Neural progenitor cell (in vitro differentiated cells): ENCODE data around the gene GPR65. TPM values are rescaled to one million over a fixed set of nuclear protein-coding genes. Genes with fewer than 3 reads are reported as not detected.

Experiments used
- DNase-seq: peaks from one replicate; pipeline ENCODE4 v3.0.0-alpha.2; 2016; ENCODE audit warnings: low spot score
- H2AFZ ChIP-seq: fragments of 200-600 bp; sonication (generic); replicated peaks from 2 replicates; pipeline ENCODE4 v1.6.1; 2016; ENCODE audit warnings: antibody characterized with exemption
- H3F3A ChIP-seq: fragments of 200-600 bp; sonication (generic); 2 replicates; pipeline ENCODE4 v1.6.1; 2016; ENCODE audit warnings: antibody characterized with exemption, low read depth
- H3K27ac ChIP-seq: fragments of 200-600 bp; sonication (generic); 2 replicates; pipeline ENCODE4 v1.5.1; 2016; ENCODE audit warnings: mild to moderate bottlenecking
- H3K27me3 ChIP-seq: fragments of 200-600 bp; sonication (generic); 2 replicates; pipeline ENCODE4 v1.6.1; 2016; ENCODE audit warnings: mild to moderate bottlenecking, moderate library complexity
- H3K36me3 ChIP-seq: fragments of 200-600 bp; sonication (generic); 2 replicates; pipeline ENCODE4 v1.5.1; 2016
- H3K4me1 ChIP-seq: fragments of 200-600 bp; sonication (generic); 2 replicates; pipeline ENCODE4 v1.6.1; 2016; ENCODE audit warnings: mixed run types
- H3K4me2 ChIP-seq: fragments of 200-600 bp; sonication (generic); 2 replicates; pipeline ENCODE4 v1.6.1; 2016
- H3K4me3 ChIP-seq: fragments of 200-600 bp; sonication (generic); 2 replicates; pipeline ENCODE4 v1.5.1; 2016
- H3K79me2 ChIP-seq: fragments of 200-600 bp; sonication (generic); 2 replicates; pipeline ENCODE4 v1.6.1; 2016; ENCODE audit warnings: low read depth
- H3K9ac ChIP-seq: fragments of 200-600 bp; sonication (generic); 2 replicates; pipeline ENCODE4 v1.6.1; 2016
- H3K9me3 ChIP-seq: fragments of 200-600 bp; sonication (generic); 2 replicates; pipeline ENCODE4 v1.5.1; 2016; ENCODE audit warnings: low read depth
- H4K20me1 ChIP-seq: fragments of 200-600 bp; sonication (generic); 2 replicates; pipeline ENCODE4 v1.6.1; 2016; ENCODE audit warnings: low read depth
- H3K27ac Mint-ChIP-seq: 3 replicates; pipeline ENCODE4 v1.8.0; 2021; ENCODE audit warnings: mixed read lengths
- H3K27me3 Mint-ChIP-seq: 2 replicates; pipeline ENCODE4 v1.8.0; 2022; ENCODE audit warnings: low read depth, mild to moderate bottlenecking, inconsistent platforms, moderate library complexity, mixed read lengths; ENCODE audit not compliant: insufficient read depth
- H3K36me3 Mint-ChIP-seq: 3 replicates; pipeline ENCODE4 v1.8.0; 2021; ENCODE audit warnings: mixed read lengths
- H3K4me1 Mint-ChIP-seq: 3 replicates; pipeline ENCODE4 v1.8.0; 2021; ENCODE audit warnings: mixed read lengths
- H3K4me3 Mint-ChIP-seq: 3 replicates; pipeline ENCODE4 v1.8.0; 2021; ENCODE audit warnings: mild to moderate bottlenecking, moderate library complexity, mixed read lengths
- H3K9me3 Mint-ChIP-seq: 3 replicates; pipeline ENCODE4 v1.8.0; 2020; ENCODE audit warnings: mixed read lengths
- EZH2 ChIP-seq: fragments of 200-600 bp; sonication (generic); IDR thresholded peaks from 2 replicates; pipeline ENCODE4 v1.6.1; 2017; ENCODE audit warnings: antibody characterized with exemption, mild to moderate bottlenecking, moderate library complexity
- EZH2phosphoT487 ChIP-seq: fragments of 200-600 bp; sonication (generic); IDR thresholded peaks from 2 replicates; pipeline ENCODE4 v1.6.1; 2017; ENCODE audit warnings: antibody characterized with exemption
- total RNA-seq: library from RNA; depleted of rRNA; stranded (reverse); fragments of >200 nt; gene quantifications from 2 replicates; pipeline ENCODE4 v1.2.3, GENCODE V29; 2015; ENCODE audit warnings: low replicate concordance
- TF ChIP-seq, protein P1 (sequence below): fragments of 200-600 bp; sonication (generic); IDR thresholded peaks from 2 replicates; pipeline ENCODE4 v1.5.1; 2017; ENCODE audit warnings: antibody characterized with exemption, mild to moderate bottlenecking

The GPR65 gene
- total RNA-seq, 1 donor from 2014 or later: not detected

DNA sequence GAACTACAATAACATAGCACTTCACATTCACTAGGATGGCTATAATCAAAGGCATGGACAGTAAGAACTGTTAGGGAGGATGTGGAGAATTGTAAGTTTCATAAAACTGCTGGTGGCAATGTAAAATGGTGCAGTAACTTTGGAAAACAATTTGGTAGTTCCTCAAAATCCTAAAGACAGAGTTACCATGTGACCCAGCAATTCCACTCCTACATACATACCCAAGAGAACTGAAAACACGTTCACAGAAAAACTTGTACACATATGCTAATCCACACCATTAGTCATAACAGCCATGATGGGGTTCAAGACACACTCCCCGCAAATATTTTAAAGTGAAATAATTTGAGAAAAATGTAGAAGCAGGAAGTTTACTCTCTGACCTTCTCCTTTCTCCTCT is 43.7 kb upstream of the GPR65 start:
- Mint-ChIP-seq H3K27me3 (no peaks in the 10 kb centered on the region), H3K4me3 (no peak overlapping the region), H3K9me3 (peaks cover 4% of the 10 kb centered on the region), H3K27ac (no peak overlapping the region), H3K4me1 (no peaks in the 10 kb centered on the region), H3K36me3 (peaks cover 19% of the 10 kb centered on the region)
- Histone ChIP-seq H3K4me3 (no peak overlapping the region), H3K27ac (no peak overlapping the region), H3K4me1 (no peaks in the 10 kb centered on the region), H3K27me3 (no peaks in the 10 kb centered on the region), H3K4me2 (no peak overlapping the region), H2AFZ (no peak overlapping the region), H3K79me2 (no peaks in the 10 kb centered on the region), H3K9ac (no peak overlapping the region), H4K20me1 (no peaks in the 10 kb centered on the region), H3F3A (no peaks in the 10 kb centered on the region), H3K36me3 (no peaks in the 10 kb centered on the region), H3K9me3 (no peaks in the 10 kb centered on the region)
- no peak for TF ChIP-seq EZH2phosphoT487
- no peak for TF ChIP-seq EZH2
- no peak for DNase-seq

DNA sequence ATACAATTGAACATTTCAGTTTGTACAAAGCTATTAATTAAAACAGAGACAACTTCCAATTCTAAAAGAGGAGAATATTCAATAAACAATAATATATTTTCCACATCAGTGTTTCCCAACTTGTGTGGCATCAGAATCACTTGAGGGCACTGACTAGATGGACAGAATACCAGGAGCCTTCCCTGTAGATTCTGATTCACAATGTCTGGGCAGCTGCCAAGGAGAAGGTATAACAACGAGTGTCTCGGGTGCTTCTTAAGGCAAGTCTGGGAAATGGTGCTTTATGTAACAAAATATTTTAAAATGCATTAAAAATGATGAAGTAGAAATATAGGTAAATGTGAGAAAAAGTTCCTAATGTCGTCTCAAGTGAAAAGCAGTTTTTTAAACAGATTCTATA is 38.1 kb upstream of the GPR65 start:
- no peaks in the 10 kb centered on the region for H3K79me2 ChIP-seq

GRCh38 chr14:87967496-87967895 is 37.4 kb upstream of the GPR65 start:
- Mint-ChIP-seq H3K36me3 (peaks cover 5% of the 10 kb centered on the region), H3K27ac (no peak overlapping the region), H3K27me3 (no peaks in the 10 kb centered on the region), H3K9me3 (no peaks in the 10 kb centered on the region), H3K4me1 (no peaks in the 10 kb centered on the region), H3K4me3 (no peak overlapping the region)
- H2AFZ ChIP-seq: no peak overlapping the region
- H3K4me3 ChIP-seq: no peak overlapping the region
- H3K27ac ChIP-seq: no peak overlapping the region
- H3K27me3 ChIP-seq: no peaks in the 10 kb centered on the region
- DNase-seq: no peak
- H3K4me2 ChIP-seq: no peak overlapping the region
- H3K9ac ChIP-seq: no peak overlapping the region
- TF ChIP-seq EZH2 (no peak), EZH2phosphoT487 (no peak)
- TF ChIP-seq, protein P1, sequence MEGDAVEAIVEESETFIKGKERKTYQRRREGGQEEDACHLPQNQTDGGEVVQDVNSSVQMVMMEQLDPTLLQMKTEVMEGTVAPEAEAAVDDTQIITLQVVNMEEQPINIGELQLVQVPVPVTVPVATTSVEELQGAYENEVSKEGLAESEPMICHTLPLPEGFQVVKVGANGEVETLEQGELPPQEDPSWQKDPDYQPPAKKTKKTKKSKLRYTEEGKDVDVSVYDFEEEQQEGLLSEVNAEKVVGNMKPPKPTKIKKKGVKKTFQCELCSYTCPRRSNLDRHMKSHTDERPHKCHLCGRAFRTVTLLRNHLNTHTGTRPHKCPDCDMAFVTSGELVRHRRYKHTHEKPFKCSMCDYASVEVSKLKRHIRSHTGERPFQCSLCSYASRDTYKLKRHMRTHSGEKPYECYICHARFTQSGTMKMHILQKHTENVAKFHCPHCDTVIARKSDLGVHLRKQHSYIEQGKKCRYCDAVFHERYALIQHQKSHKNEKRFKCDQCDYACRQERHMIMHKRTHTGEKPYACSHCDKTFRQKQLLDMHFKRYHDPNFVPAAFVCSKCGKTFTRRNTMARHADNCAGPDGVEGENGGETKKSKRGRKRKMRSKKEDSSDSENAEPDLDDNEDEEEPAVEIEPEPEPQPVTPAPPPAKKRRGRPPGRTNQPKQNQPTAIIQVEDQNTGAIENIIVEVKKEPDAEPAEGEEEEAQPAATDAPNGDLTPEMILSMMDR: no peak
- no peaks in the 10 kb centered on the region for H3K36me3 ChIP-seq
- H3K79me2 ChIP-seq: no peaks in the 10 kb centered on the region
- no peaks in the 10 kb centered on the region for H3K9me3 ChIP-seq
- H4K20me1 ChIP-seq: no peaks in the 10 kb centered on the region
- no peaks in the 10 kb centered on the region for H3K4me1 ChIP-seq
- H3F3A ChIP-seq: no peaks in the 10 kb centered on the region

More for the DNA sequence above, 38.1 kb upstream of the GPR65 start:
- no peaks in the 10 kb centered on the region for H3F3A ChIP-seq
- TF ChIP-seq EZH2 (no peak), EZH2phosphoT487 (no peak)
- TF ChIP-seq, protein P1: no peak
- no peaks in the 10 kb centered on the region for H3K36me3 ChIP-seq
- Mint-ChIP-seq H3K4me1 (no peaks in the 10 kb centered on the region), H3K27ac (no peak overlapping the region), H3K36me3 (peaks cover 5% of the 10 kb centered on the region), H3K9me3 (no peaks in the 10 kb centered on the region), H3K4me3 (no peak overlapping the region), H3K27me3 (no peaks in the 10 kb centered on the region)
- no peaks in the 10 kb centered on the region for H3K9me3 ChIP-seq
- H3K9ac ChIP-seq: no peak overlapping the region
- H3K4me3 ChIP-seq: no peak overlapping the region
- DNase-seq: no peak
- no peak overlapping the region for H3K27ac ChIP-seq
- H4K20me1 ChIP-seq: no peaks in the 10 kb centered on the region
- no peak overlapping the region for H2AFZ ChIP-seq
- no peaks in the 10 kb centered on the region for H3K27me3 ChIP-seq
- H3K4me2 ChIP-seq: no peak overlapping the region
- H3K4me1 ChIP-seq: no peaks in the 10 kb centered on the region

GRCh38 chr14:87971010-87971409 is 33.9 kb upstream of the GPR65 start:
- no peaks in the 10 kb centered on the region for H3K27me3 ChIP-seq
- DNase-seq: no peak
- no peak overlapping the region for H3K27ac Mint-ChIP-seq
- H3F3A ChIP-seq: no peaks in the 10 kb centered on the region
- peaks cover 6% of the 10 kb centered on the region for H3K36me3 ChIP-seq
- no peaks in the 10 kb centered on the region for H3K27me3 Mint-ChIP-seq
- no peak overlapping the region for H3K27ac ChIP-seq
- no peaks in the 10 kb centered on the region for H3K9me3 Mint-ChIP-seq
- no peaks in the 10 kb centered on the region for H3K4me1 ChIP-seq
- H4K20me1 ChIP-seq: no peaks in the 10 kb centered on the region
- TF ChIP-seq, protein P1: no peak
- no peak for TF ChIP-seq EZH2phosphoT487
- TF ChIP-seq EZH2: no peak
- H3K9ac ChIP-seq: no peak overlapping the region
- H3K36me3 Mint-ChIP-seq: no peaks in the 10 kb centered on the region
- H3K79me2 ChIP-seq: no peaks in the 10 kb centered on the region
- H3K9me3 ChIP-seq: no peaks in the 10 kb centered on the region
- H3K4me3 Mint-ChIP-seq: no peak overlapping the region
- H3K4me3 ChIP-seq: no peak overlapping the region
- H3K4me1 Mint-ChIP-seq: no peaks in the 10 kb centered on the region
- no peak overlapping the region for H2AFZ ChIP-seq
- H3K4me2 ChIP-seq: no peak overlapping the region
